Spleen (tissue), 11 donors: ENCODE results near the gene CSRNP2. TPM values are rescaled to one million over a fixed set of nuclear protein-coding genes. Genes with fewer than 3 reads are reported as not detected.
A peak's percentile ranks its signal among the peaks of the same experiment; 100 is the strongest.

ENCODE experiments used
- DNase-seq: peaks from one replicate; pipeline ENCODE4 v3.0.0-alpha.2; 2020
- H3K27ac ChIP-seq, 8 donors: fragments of 200-600 bp; sonication (generic) in 7 of 8; 1 replicate in 4 of 8; 2 replicates in 4 of 8; pipeline versions ENCODE4 v1.5.0 to v1.8.0; 2016 to 2021; ENCODE audit warnings: inconsistent platforms in 4 of 8, mild to moderate bottlenecking in 4 of 8, moderate library complexity in 1 of 8
- H3K27me3 ChIP-seq, 7 donors: fragments of 200-600 bp; sonication (generic) in 6 of 7; replicated peaks in 1 of 7; 1 replicate in 4 of 7; 2 replicates in 3 of 7; pipeline versions ENCODE4 v1.5.0 to v1.8.0; 2016 to 2021; ENCODE audit warnings: inconsistent platforms in 3 of 7, mild to moderate bottlenecking in 1 of 7
- H3K36me3 ChIP-seq, 6 donors: fragments of 200-600 bp; sonication (generic) in 5 of 6; 1 replicate in 4 of 6; 2 replicates in 2 of 6; pipeline versions ENCODE4 v1.5.0 to v1.8.0; 2016 to 2021; ENCODE audit warnings: inconsistent platforms in 2 of 6
- H3K4me1 ChIP-seq, 6 donors: fragments of 200-600 bp; sonication (generic) in 5 of 6; 1 replicate in 3 of 6; 2 replicates in 3 of 6; pipeline versions ENCODE4 v1.5.0 to v1.8.0; 2016 to 2021; ENCODE audit warnings: inconsistent platforms in 3 of 6
- H3K4me3 ChIP-seq, 8 donors: fragments of 200-600 bp; sonication (generic) in 7 of 8; 1 replicate in 4 of 8; 2 replicates in 4 of 8; pipeline versions ENCODE4 v1.5.0 to v1.8.0; 2016 to 2021; ENCODE audit warnings: inconsistent platforms in 4 of 8, mild to moderate bottlenecking in 4 of 8, moderate library complexity in 2 of 8
- H3K9me3 ChIP-seq, 8 donors: fragments of 200-600 bp; sonication (generic) in 7 of 8; 1 replicate in 4 of 8; 2 replicates in 4 of 8; pipeline versions ENCODE4 v1.5.0 to v1.8.0; 2016 to 2021; ENCODE audit warnings: inconsistent platforms in 4 of 8
- CTCF ChIP-seq, 11 experiments: fragments of 200-600 bp in 7 of 11; fragments of 450-650 bp in 4 of 11; sonication (generic) in 4 of 11; IDR thresholded peaks in 8 of 11; conservative IDR thresholded peaks in 3 of 11; 1 replicate in 7 of 11; 2 replicates in 4 of 11; pipeline versions ENCODE4 v1.4.0 to v1.8.0; 2016 to 2021; ENCODE audit warnings: antibody characterized with exemption in 11 of 11, inconsistent platforms in 4 of 11, mild to moderate bottlenecking in 1 of 11
- POLR2A ChIP-seq, 3 donors: fragments of 450-650 bp; IDR thresholded peaks; one replicate each; pipeline ENCODE4 v1.5.1; 2017; ENCODE audit warnings: antibody characterized with exemption in 3 of 3, mild to moderate bottlenecking in 1 of 3
- POLR2AphosphoS5 ChIP-seq, 3 donors: sonication (generic); formaldehyde crosslinking; IDR thresholded peaks; one replicate each; pipeline ENCODE4 v1.5.1; 2017; ENCODE audit warnings: antibody characterized with exemption in 3 of 3
- WGBS, 5 donors: extraction: QIAGEN DNeasy Blood & Tissue Kit in 3 of 5; methylation state at CpG; one replicate each; pipeline versions ENCODE4 v1.1.5 to v1.1.7; 2013 to 2018; 5-methylcytosine and 5-hydroxymethylcytosine counted together
- intact Hi-C: fragments of 100-400 bp; cut with DNase I; formaldehyde crosslinking; loops from one replicate; pipeline ENCODE4 v1.15.0; 2023; ENCODE audit warnings: low total_unique reads
- polyA plus RNA-seq, 3 donors: library from polyadenylated mRNA; stranded (reverse); fragments of 200-250 nt; gene quantifications; one replicate each; pipeline ENCODE4 v1.2.1, GENCODE V29; 2013
- total RNA-seq, 7 donors: library from RNA; depleted of rRNA in 3 of 7; stranded (reverse); fragments of >200 nt in 3 of 7; fragmentation: NEBNext Ultra II Directional in 4 of 7; extraction: Animal tissue kit (Norgen Biotek cat#: 25700) in 4 of 7; gene quantifications; one replicate each; pipeline versions ENCODE4 v1.1.0 to v1.2.1, GENCODE V29; 2016 to 2021
- donor health status: healthy with polysubstance abuse.
- donor health status: DM: no; HTN: no; CAD: no; lungs with moderate emphysema.
- donor health status: DM: no; HTN: no; CAD: no.
- donor health status: Bipolar disorder and iron deficiency.
- donor health status: healthy.
- donor health status: DM: no; HTN: no; CAD: no.
- donor health status: DM: yes; HTN: yes; CAD: no.

The CSRNP2 gene
- total and polyA plus RNA-seq, 10 donors: 3.7 to 41.8 (median 23.1) TPM

GRCh38 chr12:51025338-51025835, 58.0 kb downstream of the CSRNP2 start:
- TF ChIP-seq POLR2AphosphoS5 (IDR thresholded peaks at IDR 0.05) (no peak), CTCF (IDR thresholded peaks at IDR 0.05 in 8 of 11, conservative IDR thresholded peaks at IDR 0.05 in 3 of 11) (no peak), POLR2A (IDR thresholded peaks at IDR 0.05) (no peak)
- peaks cover 0 to 6% (median 0%) of the 10 kb centered on the region in 7 donors for H3K27me3 ChIP-seq
- whole genome bisulfite sequencing, 5 donors: 8 to 14% (median 12%) methylated on average over 9 of the region's 9 CpGs

GRCh38 chr12:51023625-51024382, 59.6 kb downstream of the CSRNP2 start:
- Histone ChIP-seq H3K27me3 (peaks cover 0 to 5% (median 0%) of the 10 kb centered on the region in 7 donors), H3K4me3 (peak overlapping the region in 6 of 8 donors; percentile 77 to 96 (median 92)), H3K36me3 (no peaks in the 10 kb centered on the region), H3K27ac (peak overlapping the region in 7 of 8 donors; percentile 83 to 92 (median 86)), H3K4me1 (peaks cover 26 to 88% (median 52%) of the 10 kb centered on the region in 6 donors), H3K9me3 (no peaks in the 10 kb centered on the region)
- DNase-seq: no peak
- intact Hi-C loops: no loop called here
- 69 to 82% (median 74%) methylated on average over 4 of the region's 4 CpGs for WGBS, 5 donors
- no peak for TF ChIP-seq POLR2A (IDR thresholded peaks at IDR 0.05)
- TF ChIP-seq POLR2AphosphoS5 (IDR thresholded peaks at IDR 0.05): no peak
- no peak for TF ChIP-seq CTCF (IDR thresholded peaks at IDR 0.05 in 8 of 11, conservative IDR thresholded peaks at IDR 0.05 in 3 of 11)

More at GRCh38 chr12:51025338-51025835, 58.0 kb downstream of the CSRNP2 start:
- intact Hi-C loops: no loop called here
- Histone ChIP-seq H3K36me3 (no peaks in the 10 kb centered on the region), H3K4me1 (peaks cover 26 to 72% (median 50%) of the 10 kb centered on the region in 6 donors), H3K27ac (peak overlapping the region; percentile 76 to 92 (median 86)), H3K9me3 (no peaks in the 10 kb centered on the region), H3K4me3 (peak overlapping the region; percentile 77 to 96 (median 92))
- DNase-seq: no peak

- Histone ChIP-seq H3K9me3 (no peaks in the 10 kb centered on the region), H3K27me3 (no peaks in the 10 kb centered on the region), H3K4me3 (no peak overlapping the region), H3K4me1 (peaks cover 26 to 79% (median 50%) of the 10 kb centered on the region in 6 donors), H3K27ac (peak overlapping the region in 3 of 8 donors; percentile 7 to 55 (median 37)), H3K36me3 (no peaks in the 10 kb centered on the region)
- 5 to 11% (median 9%) methylated on average over 1 of the region's 1 CpG for whole genome bisulfite sequencing, 5 donors
- no peak for TF ChIP-seq POLR2AphosphoS5 (IDR thresholded peaks at IDR 0.05)
- no peak for TF ChIP-seq CTCF (IDR thresholded peaks at IDR 0.05 in 8 of 11, conservative IDR thresholded peaks at IDR 0.05 in 3 of 11)
- TF ChIP-seq POLR2A (IDR thresholded peaks at IDR 0.05): no peak
- no peak for DNase-seq
- intact Hi-C loops: no loop called here
Observed at GRCh38 chr12:51021694-51022093, 61.7 kb downstream of the CSRNP2 start.
